RKO (cell line): ENCODE results near the gene PTH2.

Experiments used
- DNase-seq: peaks from one replicate; pipeline ENCODE4 v3.0.0-alpha.2; 2016; ENCODE audit warnings: low spot score

PTH2 gene

GRCh38 chr19:49430678-49431329 lies 7.6 kb upstream of the PTH2 start:
- DNase-seq, result peak; percentile 56

- peak; percentile 15 for DNase-seq
These were observed 7.0 kb upstream of the PTH2 start for GRCh38 chr19:49430172-49430677.

GRCh38 chr19:49428547-49429451 lies 5.6 kb upstream of the PTH2 start:
- no peak for DNase-seq

GRCh38 chr19:49427855-49428546 lies 4.8 kb upstream of the PTH2 start:
- DNase-seq, result no peak

- no peak for DNase-seq
These were observed 4.1 kb upstream of the PTH2 start for GRCh38 chr19:49427339-49427738.

- DNase-seq, result no peak
These were observed 2.8 kb upstream of the PTH2 start for GRCh38 chr19:49425922-49426592.

GRCh38 chr19:49425178-49425577 lies 1.9 kb upstream of the PTH2 start, which contains the start of gene GFY:
Gene GFY (plus strand): TSS chr19:49425388. CDS start chr19:49426431, 1,043 bp downstream.
- no peak for DNase-seq

- DNase-seq, result no peak
These were observed 703 bp upstream of the PTH2 start for GRCh38 chr19:49423985-49424303.

GRCh38 chr19:49422407-49423070 lies 702 bp downstream of the PTH2 start:
- no peak for DNase-seq

GRCh38 chr19:49421878-49422202 lies 1.4 kb downstream of the PTH2 start:
- DNase-seq, result no peak

- no peak for DNase-seq
These were observed 2.0 kb downstream of the PTH2 start for GRCh38 chr19:49421039-49421877.

GRCh38 chr19:49420227-49420626 lies 3.0 kb downstream of the PTH2 start:
- DNase-seq, result no peak

GRCh38 chr19:49419173-49419572 lies 4.1 kb downstream of the PTH2 start:
- DNase-seq, result no peak

- DNase-seq, result no peak
These were observed 4.7 kb downstream of the PTH2 start for GRCh38 chr19:49418511-49418910.

GRCh38 chr19:49417088-49417487 lies 6.2 kb downstream of the PTH2 start:
- DNase-seq, result no peak

GRCh38 chr19:49415810-49416200 lies 7.4 kb downstream of the PTH2 start:
- no peak for DNase-seq

- no peak for DNase-seq
These were observed 8.0 kb downstream of the PTH2 start for GRCh38 chr19:49415102-49415809.

- no peak for DNase-seq
These were observed 9.0 kb downstream of the PTH2 start for GRCh38 chr19:49414256-49414655.

GRCh38 chr19:49413348-49413747 lies 9.9 kb downstream of the PTH2 start:
- no peak for DNase-seq

GRCh38 chr19:49411681-49412326 lies 11.4 kb downstream of the PTH2 start:
- no peak for DNase-seq
